Endothelial cell of umbilical vein (primary cell): ENCODE results near the gene LENG8. TPM values are rescaled to one million over a fixed set of nuclear protein-coding genes. Genes with fewer than 3 reads are reported as not detected.

Experiments used
- BruUV-seq: library from RNA; stranded (reverse); fragments of 400-500 nt; replicated peaks from 2 replicates; lab custom pipeline; 2021; lab: Mats Ljungman, UMichigan
- CTCF ChIA-PET: fragments of 300-600, 350-600 bp; sonication (Branson Sonifier 250); formaldehyde crosslinking; loops from one replicate; lab custom pipeline; 2021; ENCODE audit warnings: antibody characterized with exemption, inconsistent platforms; lab: Charles Lee
- POLR2A ChIA-PET: fragments of 300-600, 350-600 bp; sonication (Branson Sonifier 250); formaldehyde crosslinking; loops from one replicate; lab custom pipeline; 2021; ENCODE audit warnings: antibody characterized with exemption, inconsistent platforms; lab: Charles Lee
- DNase-seq: peaks from one replicate; pipeline ENCODE4 v3.0.0-alpha.2; 2011; ENCODE audit warnings: low read depth, low spot score
- FAIRE-seq: peaks from 2 replicates; lab custom pipeline; 2011; peaks lifted over from hg19 to GRCh38; lab: Jason Lieb, UNC
- H2AFZ ChIP-seq: 2 replicates; pipeline ENCODE4 v1.6.0; 2012; ENCODE audit warnings: low read depth, low read length, control low read depth, inconsistent platforms
- H3K27ac ChIP-seq: 2 replicates; pipeline ENCODE4 v1.5.1; 2011; ENCODE audit warnings: low read depth, mild to moderate bottlenecking, control low read depth, low read length, moderate library complexity; ENCODE audit not compliant: insufficient read depth
- H3K27me3 ChIP-seq, 2 experiments: 2 replicates each; pipeline versions ENCODE4 v1.6.0 to v1.6.1; 2011; ENCODE audit warnings: low read length in 2 of 2, mixed read lengths in 1 of 2; ENCODE audit not compliant: control insufficient read depth in 2 of 2, insufficient read depth in 2 of 2
- H3K36me3 ChIP-seq, 2 experiments: 2 replicates in 1 of 2; 3 replicates in 1 of 2; pipeline ENCODE4 v1.5.1; 2011; ENCODE audit warnings: low read length in 2 of 2, mild to moderate bottlenecking in 1 of 2, moderate library complexity in 1 of 2; ENCODE audit not compliant: control insufficient read depth in 2 of 2, insufficient read depth in 2 of 2; ENCODE audit errors: extremely low read depth in 1 of 2
- H3K4me1 ChIP-seq: 3 replicates; pipeline ENCODE4 v1.5.1; 2011; ENCODE audit warnings: mild to moderate bottlenecking, low read length; ENCODE audit not compliant: control insufficient read depth, insufficient read depth; ENCODE audit errors: extremely low read depth
- H3K4me2 ChIP-seq: 2 replicates; pipeline ENCODE4 v1.6.1; 2011; ENCODE audit warnings: low read length, control low read depth, mixed read lengths; ENCODE audit not compliant: insufficient read depth
- H3K4me3 ChIP-seq, 3 experiments: fragments of 200-600 bp in 1 of 3; sonication (generic), shearing (Covaris generic) in 1 of 3; replicated peaks in 1 of 3; 2 replicates each; pipeline ENCODE4 v1.5.1; 2011 to 2016; ENCODE audit warnings: control low read depth in 3 of 3, low read length in 3 of 3, mild to moderate bottlenecking in 2 of 3, inconsistent platforms in 1 of 3, low read depth in 1 of 3, moderate library complexity in 1 of 3; ENCODE audit not compliant: insufficient read depth in 1 of 3
- H3K79me2 ChIP-seq: 2 replicates; pipeline ENCODE4 v1.6.0; 2012; ENCODE audit warnings: low read length, inconsistent platforms; ENCODE audit not compliant: control insufficient read depth, insufficient read depth
- H3K9ac ChIP-seq: replicated peaks from 2 replicates; pipeline ENCODE3; 2011; ENCODE audit warnings: low read length, control low read depth; ENCODE audit not compliant: insufficient read depth; ENCODE audit errors: extremely low read depth
- H3K9me1 ChIP-seq: replicated peaks from 3 replicates; pipeline ENCODE4 v1.6.0; 2011; ENCODE audit warnings: mild to moderate bottlenecking, low read length; ENCODE audit not compliant: control insufficient read depth, insufficient read depth; ENCODE audit errors: extremely low read depth
- H3K9me3 ChIP-seq: replicated peaks from 2 replicates; pipeline ENCODE4 v1.5.1; 2012; ENCODE audit warnings: low read length, inconsistent platforms; ENCODE audit not compliant: control insufficient read depth, insufficient read depth
- H4K20me1 ChIP-seq: replicated peaks from 2 replicates; pipeline ENCODE3; 2011; ENCODE audit warnings: mild to moderate bottlenecking, low read length; ENCODE audit not compliant: control insufficient read depth, insufficient read depth; ENCODE audit errors: extremely low read depth
- EZH2 ChIP-seq: IDR thresholded peaks from 2 replicates; pipeline ENCODE4 v1.6.1; 2012; ENCODE audit warnings: borderline replicate concordance, low read depth, mild to moderate bottlenecking, moderate library complexity, low read length, inconsistent platforms; ENCODE audit not compliant: severe bottlenecking
- FOS ChIP-seq: IDR thresholded peaks from 2 replicates; pipeline ENCODE4 v1.6.1; 2011; ENCODE audit warnings: mild to moderate bottlenecking, low read length, moderate library complexity, borderline replicate concordance; ENCODE audit not compliant: insufficient read depth
- GATA2 ChIP-seq: IDR thresholded peaks from 2 replicates; pipeline ENCODE4 v1.7.0; 2011; ENCODE audit warnings: low read depth, mild to moderate bottlenecking, moderate library complexity, mixed read lengths, low read length; ENCODE audit not compliant: insufficient read length, insufficient read depth
- JUN ChIP-seq: IDR thresholded peaks from 2 replicates; pipeline ENCODE4 v1.6.1; 2011; ENCODE audit warnings: borderline replicate concordance, low read depth; ENCODE audit not compliant: insufficient read length, insufficient read depth
- MYC ChIP-seq: IDR thresholded peaks from one replicate; pipeline ENCODE4 v1.6.1; 2011; ENCODE audit warnings: mild to moderate bottlenecking, low read depth, low read length
- POLR2A ChIP-seq: IDR thresholded peaks from 2 replicates; pipeline ENCODE4 v1.6.1; 2012; ENCODE audit warnings: low read depth, mild to moderate bottlenecking, control low read depth, low read length
- dilution Hi-C: fragments of 300-500 bp; cut with MboI; formaldehyde crosslinking; loops from one replicate; pipeline ENCODE4 v1.15.0; 2019; ENCODE audit warnings: low sequenced_read_pairs; ENCODE audit not compliant: extremely low pct_ligation_motif_present
- intact Hi-C: fragments of 100-400 bp; cut with micrococcal nuclease; formaldehyde crosslinking; loops from one replicate; pipeline ENCODE4 v1.10.0; 2022
- polyA plus RNA-seq, 4 experiments: library from polyadenylated mRNA; depleted of rRNA in 3 of 4; stranded (reverse) in 3 of 4; unstranded in 1 of 4; fragments of >200 nt; gene quantifications; 2 replicates each; pipeline versions ENCODE4 v1.2.1 to v1.2.3, GENCODE V29; 2011 to 2012; ENCODE audit warnings: missing spikeins in 1 of 4
- total RNA-seq: library from RNA; stranded (reverse); gene quantifications from 2 replicates; pipeline ENCODE4 v1.2.3, GENCODE V29; 2021
- TF ChIP-seq, protein P1 (sequence below), 2 donors: IDR thresholded peaks; 1 replicate in 1 of 2; 2 replicates in 1 of 2; pipeline ENCODE4 v1.5.1; 2011; ENCODE audit warnings: low read length in 2 of 2, mild to moderate bottlenecking in 2 of 2, moderate library complexity in 2 of 2, control low read depth in 1 of 2, inconsistent platforms in 1 of 2, low read depth in 1 of 2; ENCODE audit not compliant: insufficient read depth in 1 of 2; ENCODE audit errors: extremely low read depth in 1 of 2

The LENG8 gene
- total and polyA plus RNA-seq, 2 donors (not counting 3 experiments of a cell fraction or from before 2014, with no cell fraction given) = 130 to 218 TPM

DNA sequence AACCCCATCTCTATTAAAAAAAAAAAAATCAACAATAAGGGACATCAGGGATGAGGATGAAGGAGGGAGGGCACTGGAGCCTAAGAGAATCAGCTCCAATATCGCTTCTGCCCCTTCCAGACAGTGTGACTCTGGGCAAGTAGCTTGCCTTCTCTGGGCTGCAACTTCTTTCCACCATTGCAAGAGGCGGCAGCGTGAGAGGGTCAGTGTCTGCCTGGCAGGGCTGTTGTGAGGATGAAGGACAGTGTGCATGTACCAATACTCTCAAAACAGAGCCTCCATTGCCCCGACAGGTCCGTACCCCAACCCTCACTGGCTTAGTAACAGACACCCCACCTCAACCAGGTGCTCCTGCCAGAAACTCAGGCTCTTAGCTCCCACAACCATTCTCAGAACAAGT, 15.3 kb upstream of the LENG8 start:
- Histone ChIP-seq H2AFZ (no peak overlapping the region), H3K9ac (no peak overlapping the region), H3K4me3 (no peak overlapping the region), H3K27ac (no peak overlapping the region), H3K4me2 (no peak overlapping the region), H3K9me1 (no peaks in the 10 kb centered on the region), H3K4me1 (no peaks in the 10 kb centered on the region), H3K9me3 (no peaks in the 10 kb centered on the region), H3K36me3 (no peaks in the 10 kb centered on the region), H3K79me2 (no peaks in the 10 kb centered on the region), H3K27me3 (peaks cover 0 to 2% of the 10 kb centered on the region in 2 experiments), H4K20me1 (no peaks in the 10 kb centered on the region)
- ChIA-PET POLR2A (no interaction called here), CTCF (interaction anchor here (1.1 kb wide), 1 partner anchor 14 kb away, joined by 5 read pairs; the partner anchor contains the start of gene LENG8)
- intact Hi-C loops (no loop called here), dilution Hi-C loops (no loop called here)
- DNase-seq (no peak), FAIRE-seq (no peak)
- no TSS peak for BruUV-seq
- TF ChIP-seq GATA2 (no peak), EZH2 (no peak), FOS (no peak), JUN (no peak)

- Histone ChIP-seq H3K36me3 (no peaks in the 10 kb centered on the region), H3K4me2 (no peak overlapping the region), H3K4me3 (no peak overlapping the region), H3K79me2 (no peaks in the 10 kb centered on the region), H2AFZ (no peak overlapping the region), H3K9me3 (no peaks in the 10 kb centered on the region), H3K9me1 (no peaks in the 10 kb centered on the region), H3K4me1 (no peaks in the 10 kb centered on the region), H3K27ac (no peak overlapping the region), H3K27me3 (peaks cover 0 to 2% of the 10 kb centered on the region in 2 experiments), H3K9ac (no peak overlapping the region), H4K20me1 (no peaks in the 10 kb centered on the region)
- dilution Hi-C loops (no loop called here), intact Hi-C loops (no loop called here)
- FAIRE-seq = no peak
- no TSS peak for BruUV-seq
- TF ChIP-seq EZH2 = no peak
- TF ChIP-seq FOS = no peak
- TF ChIP-seq JUN = no peak
- TF ChIP-seq, protein P1, sequence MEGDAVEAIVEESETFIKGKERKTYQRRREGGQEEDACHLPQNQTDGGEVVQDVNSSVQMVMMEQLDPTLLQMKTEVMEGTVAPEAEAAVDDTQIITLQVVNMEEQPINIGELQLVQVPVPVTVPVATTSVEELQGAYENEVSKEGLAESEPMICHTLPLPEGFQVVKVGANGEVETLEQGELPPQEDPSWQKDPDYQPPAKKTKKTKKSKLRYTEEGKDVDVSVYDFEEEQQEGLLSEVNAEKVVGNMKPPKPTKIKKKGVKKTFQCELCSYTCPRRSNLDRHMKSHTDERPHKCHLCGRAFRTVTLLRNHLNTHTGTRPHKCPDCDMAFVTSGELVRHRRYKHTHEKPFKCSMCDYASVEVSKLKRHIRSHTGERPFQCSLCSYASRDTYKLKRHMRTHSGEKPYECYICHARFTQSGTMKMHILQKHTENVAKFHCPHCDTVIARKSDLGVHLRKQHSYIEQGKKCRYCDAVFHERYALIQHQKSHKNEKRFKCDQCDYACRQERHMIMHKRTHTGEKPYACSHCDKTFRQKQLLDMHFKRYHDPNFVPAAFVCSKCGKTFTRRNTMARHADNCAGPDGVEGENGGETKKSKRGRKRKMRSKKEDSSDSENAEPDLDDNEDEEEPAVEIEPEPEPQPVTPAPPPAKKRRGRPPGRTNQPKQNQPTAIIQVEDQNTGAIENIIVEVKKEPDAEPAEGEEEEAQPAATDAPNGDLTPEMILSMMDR (IDR thresholded peaks at IDR 0.05; ENCODE audit: extremely low read depth in 1 of 2, insufficient read depth in 1 of 2, low read depth in 1 of 2, low read length in 2 of 2) = no peak
- no peak for TF ChIP-seq GATA2
- no peak for TF ChIP-seq POLR2A
- TF ChIP-seq MYC = no peak
- no peak for DNase-seq
- ChIA-PET POLR2A (no interaction called here), CTCF (no interaction called here)
Observed at GRCh38 chr19:54434112-54434872, 14.7 kb upstream of the LENG8 start.
